GM12878 (cell line): ENCODE data around the gene AEBP2.

Experiments
- BRCA1 ChIP-seq: IDR thresholded peaks from 2 replicates; pipeline ENCODE4 v1.6.1; 2011; ENCODE audit warnings: low read depth, low read length, improper control_type of control experiment
- CBFB ChIP-seq: IDR thresholded peaks from 2 replicates; pipeline ENCODE4 v1.6.1; 2016; ENCODE audit warnings: antibody characterized with exemption, low read depth
- CBX5 ChIP-seq: sonication (generic); IDR thresholded peaks from 2 replicates; pipeline ENCODE4 v1.6.1; 2016; ENCODE audit warnings: low read depth, moderate library complexity, mild to moderate bottlenecking, inconsistent platforms
- CHD1 ChIP-seq: IDR thresholded peaks from 2 replicates; pipeline ENCODE4 v1.6.1; 2012; ENCODE audit warnings: low read depth, low read length, improper control_type of control experiment
- EP300 ChIP-seq, 2 experiments: fragments of 150-350 bp in 1 of 2; IDR thresholded peaks; 2 replicates each; pipeline ENCODE4 v1.6.1; 2011 to 2012; ENCODE audit warnings: low read depth in 2 of 2, low read length in 2 of 2, borderline replicate concordance in 1 of 2, improper control_type of control experiment in 1 of 2, inconsistent platforms in 1 of 2; ENCODE audit not compliant: control insufficient read depth in 1 of 2
- JUND ChIP-seq: IDR thresholded peaks from 2 replicates; pipeline ENCODE4 v1.6.1; 2012; ENCODE audit warnings: low read depth, mild to moderate bottlenecking, low read length, improper control_type of control experiment, moderate library complexity
- MTA3 ChIP-seq: IDR thresholded peaks from 2 replicates; pipeline ENCODE4 v1.6.1; 2012; ENCODE audit warnings: low read length, inconsistent platforms, borderline replicate concordance
- MXI1 ChIP-seq: fragments of 150-350 bp; IDR thresholded peaks from 2 replicates; pipeline ENCODE4 v1.6.1; 2011; ENCODE audit warnings: low read depth, mild to moderate bottlenecking, inconsistent platforms, low read length, improper control_type of control experiment
- SREBF1 ChIP-seq: IDR thresholded peaks from 2 replicates; pipeline ENCODE4 v1.6.1; 2012; ENCODE audit warnings: mild to moderate bottlenecking, low read length
- TCF12 ChIP-seq: IDR thresholded peaks from 2 replicates; pipeline ENCODE4 v1.6.1; 2011; ENCODE audit warnings: low read depth, mild to moderate bottlenecking, low read length
- YBX1 ChIP-seq: fragments of 450-650 bp; IDR thresholded peaks from 2 replicates; pipeline ENCODE4 v1.6.1; 2016; ENCODE audit warnings: antibody characterized with exemption
- TF ChIP-seq, protein P1 (sequence below), 3 experiments: IDR thresholded peaks in 2 of 3; conservative IDR thresholded peaks in 1 of 3; 2 replicates each; pipeline ENCODE4 v1.5.1; 2011; ENCODE audit warnings: low read depth in 3 of 3, low read length in 3 of 3, mild to moderate bottlenecking in 3 of 3, control low read depth in 2 of 3, moderate library complexity in 2 of 3, inconsistent platforms in 1 of 3, mixed read lengths in 1 of 3; ENCODE audit not compliant: control insufficient read depth in 2 of 3, insufficient read depth in 1 of 3; ENCODE audit errors: extremely low read depth in 1 of 3
- TF ChIP-seq, protein P2 (sequence below): IDR thresholded peaks from 2 replicates; pipeline ENCODE4 v1.6.1; 2011; ENCODE audit warnings: borderline replicate concordance, low read depth, mild to moderate bottlenecking, moderate library complexity, mixed read lengths, low read length; ENCODE audit not compliant: insufficient read depth; ENCODE audit errors: extremely low read length
- TF ChIP-seq, protein P3 (sequence below): fragments of 450-650 bp; formaldehyde crosslinking; IDR thresholded peaks from 2 replicates; pipeline ENCODE4 v1.4.0; 2022; ENCODE audit warnings: mild to moderate bottlenecking, moderate library complexity

DNA sequence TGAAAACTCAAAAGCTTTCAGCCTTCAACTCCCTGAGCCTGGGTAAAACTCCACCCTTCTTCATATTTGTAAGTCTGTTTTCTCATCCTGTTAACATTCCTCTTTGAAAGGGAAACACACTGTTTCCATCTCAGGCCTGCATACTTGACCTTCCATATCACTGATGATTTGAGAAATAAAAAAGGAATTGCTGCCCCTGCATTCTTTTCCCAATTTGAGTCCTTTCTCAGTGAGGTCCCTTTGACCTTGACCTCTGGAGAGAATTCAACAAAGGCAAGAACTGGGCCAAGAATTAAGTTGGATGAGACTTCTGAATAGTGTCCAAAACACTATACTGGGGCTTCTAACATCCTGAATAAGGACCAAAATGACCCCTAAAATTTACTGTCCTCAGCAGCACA is 108.0 kb downstream of the AEBP2 start:
- TF ChIP-seq, protein P1, sequence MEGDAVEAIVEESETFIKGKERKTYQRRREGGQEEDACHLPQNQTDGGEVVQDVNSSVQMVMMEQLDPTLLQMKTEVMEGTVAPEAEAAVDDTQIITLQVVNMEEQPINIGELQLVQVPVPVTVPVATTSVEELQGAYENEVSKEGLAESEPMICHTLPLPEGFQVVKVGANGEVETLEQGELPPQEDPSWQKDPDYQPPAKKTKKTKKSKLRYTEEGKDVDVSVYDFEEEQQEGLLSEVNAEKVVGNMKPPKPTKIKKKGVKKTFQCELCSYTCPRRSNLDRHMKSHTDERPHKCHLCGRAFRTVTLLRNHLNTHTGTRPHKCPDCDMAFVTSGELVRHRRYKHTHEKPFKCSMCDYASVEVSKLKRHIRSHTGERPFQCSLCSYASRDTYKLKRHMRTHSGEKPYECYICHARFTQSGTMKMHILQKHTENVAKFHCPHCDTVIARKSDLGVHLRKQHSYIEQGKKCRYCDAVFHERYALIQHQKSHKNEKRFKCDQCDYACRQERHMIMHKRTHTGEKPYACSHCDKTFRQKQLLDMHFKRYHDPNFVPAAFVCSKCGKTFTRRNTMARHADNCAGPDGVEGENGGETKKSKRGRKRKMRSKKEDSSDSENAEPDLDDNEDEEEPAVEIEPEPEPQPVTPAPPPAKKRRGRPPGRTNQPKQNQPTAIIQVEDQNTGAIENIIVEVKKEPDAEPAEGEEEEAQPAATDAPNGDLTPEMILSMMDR (IDR thresholded peaks at IDR 0.05 in 2 of 3, conservative IDR thresholded peaks at IDR 0.05 in 1 of 3; ENCODE audit: control insufficient read depth in 2 of 3, extremely low read depth in 1 of 3, insufficient read depth in 1 of 3, low read depth in 3 of 3, low read length in 3 of 3): no peak
- TF ChIP-seq SREBF1 (no peak), EP300 (IDR thresholded peaks at IDR 0.05; ENCODE audit: borderline replicate concordance in 1 of 2, control insufficient read depth in 1 of 2, low read depth in 2 of 2, low read length in 2 of 2) (no peak), CBX5 (no peak), YBX1 (no peak), MTA3 (no peak), CHD1 (no peak), BRCA1 (no peak), MXI1 (no peak), TCF12 (no peak), JUND (no peak), CBFB (no peak)
- TF ChIP-seq, protein P2, sequence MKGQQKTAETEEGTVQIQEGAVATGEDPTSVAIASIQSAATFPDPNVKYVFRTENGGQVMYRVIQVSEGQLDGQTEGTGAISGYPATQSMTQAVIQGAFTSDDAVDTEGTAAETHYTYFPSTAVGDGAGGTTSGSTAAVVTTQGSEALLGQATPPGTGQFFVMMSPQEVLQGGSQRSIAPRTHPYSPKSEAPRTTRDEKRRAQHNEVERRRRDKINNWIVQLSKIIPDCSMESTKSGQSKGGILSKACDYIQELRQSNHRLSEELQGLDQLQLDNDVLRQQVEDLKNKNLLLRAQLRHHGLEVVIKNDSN: no peak
- TF ChIP-seq, protein P3, sequence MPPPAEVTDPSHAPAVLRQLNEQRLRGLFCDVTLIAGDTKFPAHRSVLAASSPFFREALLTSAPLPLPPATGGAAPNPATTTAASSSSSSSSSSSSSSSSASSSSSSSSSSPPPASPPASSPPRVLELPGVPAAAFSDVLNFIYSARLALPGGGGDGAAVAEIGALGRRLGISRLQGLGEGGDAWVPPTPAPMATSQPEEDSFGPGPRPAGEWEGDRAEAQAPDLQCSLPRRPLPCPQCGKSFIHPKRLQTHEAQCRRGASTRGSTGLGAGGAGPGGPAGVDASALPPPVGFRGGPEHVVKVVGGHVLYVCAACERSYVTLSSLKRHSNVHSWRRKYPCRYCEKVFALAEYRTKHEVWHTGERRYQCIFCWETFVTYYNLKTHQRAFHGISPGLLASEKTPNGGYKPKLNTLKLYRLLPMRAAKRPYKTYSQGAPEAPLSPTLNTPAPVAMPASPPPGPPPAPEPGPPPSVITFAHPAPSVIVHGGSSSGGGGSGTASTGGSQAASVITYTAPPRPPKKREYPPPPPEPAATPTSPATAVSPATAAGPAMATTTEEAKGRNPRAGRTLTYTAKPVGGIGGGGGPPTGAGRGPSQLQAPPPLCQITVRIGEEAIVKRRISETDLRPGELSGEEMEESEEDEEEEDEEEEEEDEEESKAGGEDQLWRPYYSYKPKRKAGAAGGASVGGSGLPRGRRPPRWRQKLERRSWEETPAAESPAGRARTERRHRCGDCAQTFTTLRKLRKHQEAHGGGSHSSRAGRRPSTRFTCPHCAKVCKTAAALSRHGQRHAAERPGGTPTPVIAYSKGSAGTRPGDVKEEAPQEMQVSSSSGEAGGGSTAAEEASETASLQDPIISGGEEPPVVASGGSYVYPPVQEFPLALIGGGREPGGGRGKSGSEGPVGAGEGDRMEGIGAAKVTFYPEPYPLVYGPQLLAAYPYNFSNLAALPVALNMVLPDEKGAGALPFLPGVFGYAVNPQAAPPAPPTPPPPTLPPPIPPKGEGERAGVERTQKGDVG (CRISPR knock-in tag): no peak
